SK-N-SH treated with all-trans-retinoic acid at 6 μM for 48 hours (cell line): Measurements from ENCODE around the gene ROBO2.

Experiments
- ATAC-seq: fragments of 200-7000 bp; cut with Tn5 transposase; 3 replicates; pipeline ENCODE4 v1.9.1; 2020; ENCODE audit warnings: mild to moderate bottlenecking, moderate library complexity
- ARNTL ChIP-seq: fragments of 450-650 bp; formaldehyde crosslinking; IDR thresholded peaks from 2 replicates; pipeline ENCODE4 v1.5.0; 2020; ENCODE audit warnings: low read depth, mild to moderate bottlenecking, moderate library complexity, borderline replicate concordance
- BACH2 ChIP-seq: fragments of 250-450 bp; sonication (Bioruptor Pico); IDR thresholded peaks from 2 replicates; pipeline ENCODE4 v1.9.0; 2021; ENCODE audit warnings: mild to moderate bottlenecking, borderline replicate concordance
- CSDC2 ChIP-seq: fragments of 250-450 bp; sonication (Bioruptor Pico); IDR thresholded peaks from 2 replicates; pipeline ENCODE4 v1.5.0; 2020; ENCODE audit warnings: mild to moderate bottlenecking, moderate library complexity
- ESRRG ChIP-seq: fragments of 250-450 bp; sonication (Bioruptor Pico); IDR thresholded peaks from 2 replicates; pipeline ENCODE4 v1.6.1; 2021; ENCODE audit warnings: mild to moderate bottlenecking
- GLIS3 ChIP-seq: fragments of 250-450 bp; sonication (Bioruptor Pico); IDR thresholded peaks from 2 replicates; pipeline ENCODE4 v1.5.0; 2020; ENCODE audit warnings: mild to moderate bottlenecking, moderate library complexity
- ISL1 ChIP-seq: fragments of 250-450 bp; sonication (Bioruptor Pico); IDR thresholded peaks from 2 replicates; pipeline ENCODE4 v2.1.2; 2022; ENCODE audit warnings: mild to moderate bottlenecking, moderate library complexity
- OSR1 ChIP-seq: fragments of 250-450 bp; sonication (Bioruptor Pico); IDR thresholded peaks from 2 replicates; pipeline ENCODE4 v1.8.0; 2022; ENCODE audit warnings: moderate library complexity, mild to moderate bottlenecking, inconsistent platforms
- RARB ChIP-seq: fragments of 250-450 bp; sonication (Bioruptor Pico); IDR thresholded peaks from 2 replicates; pipeline ENCODE4 v1.8.0; 2021; ENCODE audit warnings: mild to moderate bottlenecking, moderate library complexity
- SNAI2 ChIP-seq: fragments of 250-450 bp; sonication (Bioruptor Pico); IDR thresholded peaks from 2 replicates; pipeline ENCODE4 v1.5.0; 2020; ENCODE audit warnings: mild to moderate bottlenecking, moderate library complexity
- TCF4 ChIP-seq: fragments of 250-450 bp; sonication (Bioruptor Pico); IDR thresholded peaks from 2 replicates; pipeline ENCODE4 v1.8.0; 2021; ENCODE audit warnings: mild to moderate bottlenecking, moderate library complexity, borderline replicate concordance
- ZC3H10 ChIP-seq: fragments of 250-450 bp; sonication (Bioruptor Pico); IDR thresholded peaks from 2 replicates; pipeline ENCODE4 v1.5.1; 2021; ENCODE audit warnings: mild to moderate bottlenecking, moderate library complexity
- ZFP30 ChIP-seq: fragments of 450-650 bp; formaldehyde crosslinking; IDR thresholded peaks from 2 replicates; pipeline ENCODE4 v1.5.0; 2022; ENCODE audit warnings: mild to moderate bottlenecking, moderate library complexity
- ZNF565 ChIP-seq: fragments of 450-650 bp; formaldehyde crosslinking; conservative IDR thresholded peaks from 2 replicates; pipeline ENCODE4 v1.5.0; 2020; ENCODE audit warnings: low read depth, mild to moderate bottlenecking, moderate library complexity
- ZNF70 ChIP-seq: fragments of 450-650 bp; formaldehyde crosslinking; IDR thresholded peaks from 2 replicates; pipeline ENCODE4 v1.5.0; 2020; ENCODE audit warnings: mild to moderate bottlenecking, moderate library complexity
- ZNF8 ChIP-seq: fragments of 450-650 bp; formaldehyde crosslinking; IDR thresholded peaks from 2 replicates; pipeline ENCODE4 v1.5.0; 2020; ENCODE audit warnings: mild to moderate bottlenecking, moderate library complexity
- TF ChIP-seq, protein P1 (sequence below): fragments of 250-450 bp; sonication (Bioruptor Pico); IDR thresholded peaks from 2 replicates; pipeline ENCODE4 v1.8.0; 2020; ENCODE audit warnings: mild to moderate bottlenecking, moderate library complexity, borderline replicate concordance
- TF ChIP-seq, protein P2 (sequence below): fragments of 250-450 bp; sonication (Bioruptor Pico); IDR thresholded peaks from 2 replicates; pipeline ENCODE4 v1.5.1; 2020; ENCODE audit warnings: low read depth, mild to moderate bottlenecking, moderate library complexity
- TF ChIP-seq, protein P3 (sequence below): fragments of 250-450 bp; sonication (Bioruptor Pico); IDR thresholded peaks from 2 replicates; pipeline ENCODE4 v1.5.1; 2021; ENCODE audit warnings: mild to moderate bottlenecking, moderate library complexity
- TF ChIP-seq, protein P4 (sequence below): fragments of 250-450 bp; sonication (Bioruptor Pico); IDR thresholded peaks from 2 replicates; pipeline ENCODE4 v1.8.0; 2021; ENCODE audit warnings: low read depth, mild to moderate bottlenecking, moderate library complexity, borderline replicate concordance
- TF ChIP-seq, protein P5 (sequence below): fragments of 250-450 bp; sonication (Bioruptor Pico); IDR thresholded peaks from 2 replicates; pipeline ENCODE4 v1.5.0; 2020; ENCODE audit warnings: mild to moderate bottlenecking, moderate library complexity

Gene ROBO2

DNA sequence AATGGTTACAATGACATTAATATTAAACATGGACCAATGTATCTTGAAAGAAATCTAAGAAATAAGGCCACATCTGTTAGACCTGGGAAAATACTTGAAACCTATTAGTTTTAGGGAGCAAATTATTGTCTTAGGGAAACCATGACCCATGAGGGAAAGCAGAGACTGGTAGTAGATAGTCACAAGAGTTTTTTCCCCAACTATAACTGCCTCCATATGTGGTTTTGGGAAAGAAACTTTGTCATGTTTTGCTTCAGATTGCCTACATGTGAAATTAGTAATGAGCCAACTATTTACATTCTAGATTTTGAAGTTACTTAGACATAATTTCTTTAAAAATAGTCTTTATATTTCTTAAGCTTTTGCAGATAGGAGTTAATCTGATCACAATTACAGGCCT lies 474.9 kb downstream of the ROBO2 start (continued):
- TF ChIP-seq, protein P1, sequence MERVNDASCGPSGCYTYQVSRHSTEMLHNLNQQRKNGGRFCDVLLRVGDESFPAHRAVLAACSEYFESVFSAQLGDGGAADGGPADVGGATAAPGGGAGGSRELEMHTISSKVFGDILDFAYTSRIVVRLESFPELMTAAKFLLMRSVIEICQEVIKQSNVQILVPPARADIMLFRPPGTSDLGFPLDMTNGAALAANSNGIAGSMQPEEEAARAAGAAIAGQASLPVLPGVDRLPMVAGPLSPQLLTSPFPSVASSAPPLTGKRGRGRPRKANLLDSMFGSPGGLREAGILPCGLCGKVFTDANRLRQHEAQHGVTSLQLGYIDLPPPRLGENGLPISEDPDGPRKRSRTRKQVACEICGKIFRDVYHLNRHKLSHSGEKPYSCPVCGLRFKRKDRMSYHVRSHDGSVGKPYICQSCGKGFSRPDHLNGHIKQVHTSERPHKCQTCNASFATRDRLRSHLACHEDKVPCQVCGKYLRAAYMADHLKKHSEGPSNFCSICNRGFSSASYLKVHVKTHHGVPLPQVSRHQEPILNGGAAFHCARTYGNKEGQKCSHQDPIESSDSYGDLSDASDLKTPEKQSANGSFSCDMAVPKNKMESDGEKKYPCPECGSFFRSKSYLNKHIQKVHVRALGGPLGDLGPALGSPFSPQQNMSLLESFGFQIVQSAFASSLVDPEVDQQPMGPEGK (CRISPR knock-in tag), result no peak
- no peak for TF ChIP-seq ISL1 (CRISPR knock-in tag)
- no peak for TF ChIP-seq ZFP30
- TF ChIP-seq BACH2 (CRISPR knock-in tag), result no peak
- no peak for TF ChIP-seq ZNF565 (CRISPR knock-in tag)
- no peak for TF ChIP-seq ZNF70 (CRISPR knock-in tag)
- TF ChIP-seq ZC3H10 (CRISPR knock-in tag), result no peak
- TF ChIP-seq, all 23 proteins: peak for 0

DNA sequence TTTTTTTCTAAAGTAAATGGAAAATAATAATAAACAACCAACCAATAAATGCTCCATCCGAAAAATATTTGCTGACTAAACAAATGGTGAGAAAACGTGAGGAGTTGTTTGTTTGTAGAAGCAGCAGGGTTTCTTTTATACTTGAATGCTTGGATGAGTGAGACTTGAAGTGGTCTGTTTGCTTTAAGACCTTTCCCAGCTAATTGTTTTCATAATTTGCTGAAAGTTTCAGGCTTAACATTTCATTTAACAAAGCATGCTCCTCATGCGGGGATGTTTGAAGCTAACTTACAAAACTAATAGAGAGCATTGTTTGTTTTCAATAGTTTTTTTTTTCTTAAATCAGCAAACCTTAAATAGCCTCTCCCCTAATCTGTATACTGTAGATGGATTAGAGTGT lies 484.6 kb downstream of the ROBO2 start:
- TF ChIP-seq, protein P2, sequence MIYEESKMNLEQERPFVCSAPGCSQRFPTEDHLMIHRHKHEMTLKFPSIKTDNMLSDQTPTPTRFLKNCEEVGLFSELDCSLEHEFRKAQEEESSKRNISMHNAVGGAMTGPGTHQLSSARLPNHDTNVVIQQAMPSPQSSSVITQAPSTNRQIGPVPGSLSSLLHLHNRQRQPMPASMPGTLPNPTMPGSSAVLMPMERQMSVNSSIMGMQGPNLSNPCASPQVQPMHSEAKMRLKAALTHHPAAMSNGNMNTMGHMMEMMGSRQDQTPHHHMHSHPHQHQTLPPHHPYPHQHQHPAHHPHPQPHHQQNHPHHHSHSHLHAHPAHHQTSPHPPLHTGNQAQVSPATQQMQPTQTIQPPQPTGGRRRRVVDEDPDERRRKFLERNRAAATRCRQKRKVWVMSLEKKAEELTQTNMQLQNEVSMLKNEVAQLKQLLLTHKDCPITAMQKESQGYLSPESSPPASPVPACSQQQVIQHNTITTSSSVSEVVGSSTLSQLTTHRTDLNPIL, result no peak
- no peak for TF ChIP-seq GLIS3 (CRISPR knock-in tag)
- TF ChIP-seq, protein P1 (CRISPR knock-in tag), result no peak
- no peak for TF ChIP-seq CSDC2 (CRISPR knock-in tag)
- no peak for TF ChIP-seq RARB (CRISPR knock-in tag)
- TF ChIP-seq, protein P3, sequence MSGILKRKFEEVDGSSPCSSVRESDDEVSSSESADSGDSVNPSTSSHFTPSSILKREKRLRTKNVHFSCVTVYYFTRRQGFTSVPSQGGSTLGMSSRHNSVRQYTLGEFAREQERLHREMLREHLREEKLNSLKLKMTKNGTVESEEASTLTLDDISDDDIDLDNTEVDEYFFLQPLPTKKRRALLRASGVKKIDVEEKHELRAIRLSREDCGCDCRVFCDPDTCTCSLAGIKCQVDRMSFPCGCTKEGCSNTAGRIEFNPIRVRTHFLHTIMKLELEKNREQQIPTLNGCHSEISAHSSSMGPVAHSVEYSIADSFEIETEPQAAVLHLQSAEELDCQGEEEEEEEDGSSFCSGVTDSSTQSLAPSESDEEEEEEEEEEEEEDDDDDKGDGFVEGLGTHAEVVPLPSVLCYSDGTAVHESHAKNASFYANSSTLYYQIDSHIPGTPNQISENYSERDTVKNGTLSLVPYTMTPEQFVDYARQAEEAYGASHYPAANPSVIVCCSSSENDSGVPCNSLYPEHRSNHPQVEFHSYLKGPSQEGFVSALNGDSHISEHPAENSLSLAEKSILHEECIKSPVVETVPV (CRISPR knock-in tag), result no peak
- TF ChIP-seq ZNF70 (CRISPR knock-in tag), result no peak
- no peak for TF ChIP-seq ARNTL (CRISPR knock-in tag)
- TF ChIP-seq, protein P4, sequence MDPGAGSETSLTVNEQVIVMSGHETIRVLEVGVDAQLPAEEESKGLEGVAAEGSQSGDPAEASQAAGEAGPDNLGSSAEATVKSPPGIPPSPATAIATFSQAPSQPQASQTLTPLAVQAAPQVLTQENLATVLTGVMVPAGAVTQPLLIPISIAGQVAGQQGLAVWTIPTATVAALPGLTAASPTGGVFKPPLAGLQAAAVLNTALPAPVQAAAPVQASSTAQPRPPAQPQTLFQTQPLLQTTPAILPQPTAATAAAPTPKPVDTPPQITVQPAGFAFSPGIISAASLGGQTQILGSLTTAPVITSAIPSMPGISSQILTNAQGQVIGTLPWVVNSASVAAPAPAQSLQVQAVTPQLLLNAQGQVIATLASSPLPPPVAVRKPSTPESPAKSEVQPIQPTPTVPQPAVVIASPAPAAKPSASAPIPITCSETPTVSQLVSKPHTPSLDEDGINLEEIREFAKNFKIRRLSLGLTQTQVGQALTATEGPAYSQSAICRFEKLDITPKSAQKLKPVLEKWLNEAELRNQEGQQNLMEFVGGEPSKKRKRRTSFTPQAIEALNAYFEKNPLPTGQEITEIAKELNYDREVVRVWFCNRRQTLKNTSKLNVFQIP (CRISPR knock-in tag), result no peak
- TF ChIP-seq SNAI2 (CRISPR knock-in tag), result no peak
- no peak for TF ChIP-seq OSR1
- no peak for TF ChIP-seq ESRRG (CRISPR knock-in tag)
- TF ChIP-seq BACH2 (CRISPR knock-in tag), result no peak
- TF ChIP-seq ISL1 (CRISPR knock-in tag), result no peak
- no peak for TF ChIP-seq ZNF8 (CRISPR knock-in tag)
- no peak for TF ChIP-seq TCF4
- no peak for TF ChIP-seq ZFP30
- TF ChIP-seq, protein P5, sequence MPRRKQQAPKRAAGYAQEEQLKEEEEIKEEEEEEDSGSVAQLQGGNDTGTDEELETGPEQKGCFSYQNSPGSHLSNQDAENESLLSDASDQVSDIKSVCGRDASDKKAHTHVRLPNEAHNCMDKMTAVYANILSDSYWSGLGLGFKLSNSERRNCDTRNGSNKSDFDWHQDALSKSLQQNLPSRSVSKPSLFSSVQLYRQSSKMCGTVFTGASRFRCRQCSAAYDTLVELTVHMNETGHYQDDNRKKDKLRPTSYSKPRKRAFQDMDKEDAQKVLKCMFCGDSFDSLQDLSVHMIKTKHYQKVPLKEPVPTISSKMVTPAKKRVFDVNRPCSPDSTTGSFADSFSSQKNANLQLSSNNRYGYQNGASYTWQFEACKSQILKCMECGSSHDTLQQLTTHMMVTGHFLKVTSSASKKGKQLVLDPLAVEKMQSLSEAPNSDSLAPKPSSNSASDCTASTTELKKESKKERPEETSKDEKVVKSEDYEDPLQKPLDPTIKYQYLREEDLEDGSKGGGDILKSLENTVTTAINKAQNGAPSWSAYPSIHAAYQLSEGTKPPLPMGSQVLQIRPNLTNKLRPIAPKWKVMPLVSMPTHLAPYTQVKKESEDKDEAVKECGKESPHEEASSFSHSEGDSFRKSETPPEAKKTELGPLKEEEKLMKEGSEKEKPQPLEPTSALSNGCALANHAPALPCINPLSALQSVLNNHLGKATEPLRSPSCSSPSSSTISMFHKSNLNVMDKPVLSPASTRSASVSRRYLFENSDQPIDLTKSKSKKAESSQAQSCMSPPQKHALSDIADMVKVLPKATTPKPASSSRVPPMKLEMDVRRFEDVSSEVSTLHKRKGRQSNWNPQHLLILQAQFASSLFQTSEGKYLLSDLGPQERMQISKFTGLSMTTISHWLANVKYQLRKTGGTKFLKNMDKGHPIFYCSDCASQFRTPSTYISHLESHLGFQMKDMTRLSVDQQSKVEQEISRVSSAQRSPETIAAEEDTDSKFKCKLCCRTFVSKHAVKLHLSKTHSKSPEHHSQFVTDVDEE (CRISPR knock-in tag), result no peak
- ATAC-seq, result no peak
